AG09319 (cell line): ENCODE measurements around the gene TMEM158.
A peak's percentile ranks its signal among the peaks of the same experiment; 100 is the strongest.

ENCODE experiments used
- DNase-seq: peaks from one replicate; pipeline ENCODE4 v3.0.0-alpha.2; 2010; ENCODE audit warnings: low read depth; ENCODE audit errors: extremely low read depth
- CTCF ChIP-seq: IDR thresholded peaks from 2 replicates; pipeline ENCODE4 v1.5.1; 2011; ENCODE audit warnings: low read depth, mild to moderate bottlenecking, inconsistent platforms, low read length, moderate library complexity

The TMEM158 gene

GRCh38 chr3:45212095-45212468 lies 14.0 kb downstream of the TMEM158 start:
- DNase-seq, result no peak
- no peak for TF ChIP-seq CTCF

- DNase-seq, result no peak
- TF ChIP-seq CTCF, result no peak
Observed at GRCh38 chr3:45211466-45212094, 14.5 kb downstream of the TMEM158 start.

- TF ChIP-seq CTCF, result peak; percentile 97
- DNase-seq, result peak; percentile 68
Observed at GRCh38 chr3:45210308-45211041, 15.6 kb downstream of the TMEM158 start.

GRCh38 chr3:45209526-45209925 lies 16.6 kb downstream of the TMEM158 start:
- TF ChIP-seq CTCF, result no peak
- DNase-seq, result no peak

- TF ChIP-seq CTCF, result no peak
- no peak for DNase-seq
Observed at GRCh38 chr3:45208586-45208985, 17.5 kb downstream of the TMEM158 start.

- TF ChIP-seq CTCF, result no peak
- DNase-seq, result no peak
Observed at GRCh38 chr3:45207446-45207845, 18.6 kb downstream of the TMEM158 start.

- no peak for DNase-seq
- TF ChIP-seq CTCF, result no peak
Observed at GRCh38 chr3:45205126-45205525, 21.0 kb downstream of the TMEM158 start.
